ENCODE data around the gene MIPOL1. TPM values are rescaled to one million over a fixed set of nuclear protein-coding genes. Genes with fewer than 3 reads are reported as not detected.
"Not testable (repeated sequence)": the region's sequence is repeated elsewhere in the genome, so short reads cannot be mapped to it uniquely, and the experiment has no call there.

The MIPOL1 gene
- total RNA-seq, 2 donors from 2014 or later = 0.67 to 1.5 TPM

GRCh38 chr14:37327933-37328332, 130.2 kb downstream of the MIPOL1 start:
- H3K4me1 Mint-ChIP-seq; H3K27me3 Mint-ChIP-seq; H3K9me3 Mint-ChIP-seq; ATAC-seq (replicated peaks); H3K36me3 Mint-ChIP-seq (ENCODE audit: low read depth); H3K4me3 Mint-ChIP-seq; H3K27ac Mint-ChIP-seq: not testable (repeated sequence)

- Mint-ChIP-seq H3K27ac (no peak overlapping the region), H3K27me3 (no peaks in the 10 kb centered on the region), H3K36me3 (ENCODE audit: low read depth) (no peaks in the 10 kb centered on the region), H3K9me3 (peaks cover 3% of the 10 kb centered on the region), H3K4me1 (no peaks in the 10 kb centered on the region), H3K4me3 (no peak overlapping the region)
- no peak for ATAC-seq (replicated peaks)
These were observed 130.9 kb downstream of the MIPOL1 start for GRCh38 chr14:37328673-37329072.

- ATAC-seq (replicated peaks) = no peak
- Mint-ChIP-seq H3K27me3 (no peaks in the 10 kb centered on the region), H3K27ac (no peak overlapping the region), H3K36me3 (ENCODE audit: low read depth) (no peaks in the 10 kb centered on the region), H3K4me1 (no peaks in the 10 kb centered on the region), H3K9me3 (peaks cover 3% of the 10 kb centered on the region), H3K4me3 (no peak overlapping the region)
These were observed 131.7 kb downstream of the MIPOL1 start for GRCh38 chr14:37329189-37330001.

- no peak for ATAC-seq (replicated peaks)
- no peak overlapping the region for H3K27ac Mint-ChIP-seq
- H3K4me3 Mint-ChIP-seq = no peak overlapping the region
- no peaks in the 10 kb centered on the region for H3K36me3 Mint-ChIP-seq (ENCODE audit: low read depth)
- no peaks in the 10 kb centered on the region for H3K4me1 Mint-ChIP-seq
- no peaks in the 10 kb centered on the region for H3K9me3 Mint-ChIP-seq
- no peaks in the 10 kb centered on the region for H3K27me3 Mint-ChIP-seq
These were observed 133.2 kb downstream of the MIPOL1 start for GRCh38 chr14:37330910-37331309.

- Mint-ChIP-seq H3K36me3 (ENCODE audit: low read depth) (no peaks in the 10 kb centered on the region), H3K27me3 (no peaks in the 10 kb centered on the region), H3K27ac (no peak overlapping the region), H3K4me3 (no peak overlapping the region), H3K4me1 (no peaks in the 10 kb centered on the region), H3K9me3 (no peaks in the 10 kb centered on the region)
- no peak for ATAC-seq (replicated peaks)
These were observed 142.6 kb downstream of the MIPOL1 start for GRCh38 chr14:37340353-37340752.

GRCh38 chr14:37343307-37344094, 145.8 kb downstream of the MIPOL1 start:
- no peaks in the 10 kb centered on the region for H3K36me3 Mint-ChIP-seq (ENCODE audit: low read depth)
- H3K27me3 Mint-ChIP-seq = no peaks in the 10 kb centered on the region
- no peak overlapping the region for H3K4me3 Mint-ChIP-seq
- no peaks in the 10 kb centered on the region for H3K4me1 Mint-ChIP-seq
- H3K9me3 Mint-ChIP-seq = peaks cover 7% of the 10 kb centered on the region
- no peak overlapping the region for H3K27ac Mint-ChIP-seq
- ATAC-seq (replicated peaks) = no peak

GRCh38 chr14:37363661-37364060, 165.9 kb downstream of the MIPOL1 start:
- H3K4me3 Mint-ChIP-seq = no peak overlapping the region
- H3K9me3 Mint-ChIP-seq = peaks cover 34% of the 10 kb centered on the region
- no peaks in the 10 kb centered on the region for H3K27me3 Mint-ChIP-seq
- H3K27ac Mint-ChIP-seq = no peak overlapping the region
- no peaks in the 10 kb centered on the region for H3K4me1 Mint-ChIP-seq
- no peak for ATAC-seq (replicated peaks)
- H3K36me3 Mint-ChIP-seq (ENCODE audit: low read depth) = no peaks in the 10 kb centered on the region

- no peak for ATAC-seq (replicated peaks)
- peaks cover 14% of the 10 kb centered on the region for H3K9me3 Mint-ChIP-seq
- H3K27ac Mint-ChIP-seq = no peak overlapping the region
- no peaks in the 10 kb centered on the region for H3K4me1 Mint-ChIP-seq
- no peak overlapping the region for H3K4me3 Mint-ChIP-seq
- no peaks in the 10 kb centered on the region for H3K27me3 Mint-ChIP-seq
- no peaks in the 10 kb centered on the region for H3K36me3 Mint-ChIP-seq (ENCODE audit: low read depth)
These were observed 171.7 kb downstream of the MIPOL1 start for GRCh38 chr14:37369425-37369824.

GRCh38 chr14:37375566-37375965, 177.8 kb downstream of the MIPOL1 start:
- no peaks in the 10 kb centered on the region for H3K4me1 Mint-ChIP-seq
- no peak for ATAC-seq (replicated peaks)
- peaks cover 3% of the 10 kb centered on the region for H3K9me3 Mint-ChIP-seq
- H3K4me3 Mint-ChIP-seq = no peak overlapping the region
- H3K36me3 Mint-ChIP-seq (ENCODE audit: low read depth) = no peaks in the 10 kb centered on the region
- H3K27ac Mint-ChIP-seq = no peak overlapping the region
- H3K27me3 Mint-ChIP-seq = no peaks in the 10 kb centered on the region

GRCh38 chr14:37376944-37377609, 179.3 kb downstream of the MIPOL1 start:
- Mint-ChIP-seq H3K4me1 (no peaks in the 10 kb centered on the region), H3K27ac (no peak overlapping the region), H3K27me3 (no peaks in the 10 kb centered on the region), H3K4me3 (no peak overlapping the region), H3K36me3 (ENCODE audit: low read depth) (no peaks in the 10 kb centered on the region), H3K9me3 (peaks cover 3% of the 10 kb centered on the region)
- ATAC-seq (replicated peaks) = no peak

GRCh38 chr14:37384870-37385596, 187.3 kb downstream of the MIPOL1 start:
- H3K4me3 Mint-ChIP-seq = no peak overlapping the region
- no peaks in the 10 kb centered on the region for H3K4me1 Mint-ChIP-seq
- no peak overlapping the region for H3K27ac Mint-ChIP-seq
- peaks cover 8% of the 10 kb centered on the region for H3K9me3 Mint-ChIP-seq
- no peaks in the 10 kb centered on the region for H3K27me3 Mint-ChIP-seq
- H3K36me3 Mint-ChIP-seq (ENCODE audit: low read depth) = no peaks in the 10 kb centered on the region
- no peak for ATAC-seq (replicated peaks)

- H3K9me3 Mint-ChIP-seq = peaks cover 29% of the 10 kb centered on the region
- not testable (repeated sequence) for H3K27me3 Mint-ChIP-seq; ATAC-seq (replicated peaks); H3K4me3 Mint-ChIP-seq; H3K4me1 Mint-ChIP-seq; H3K36me3 Mint-ChIP-seq (ENCODE audit: low read depth); H3K27ac Mint-ChIP-seq
These were observed 199.6 kb downstream of the MIPOL1 start for GRCh38 chr14:37397157-37397940.

GRCh38 chr14:37397941-37398215, 200.1 kb downstream of the MIPOL1 start:
- Mint-ChIP-seq H3K27ac (no peak overlapping the region), H3K4me1 (no peaks in the 10 kb centered on the region), H3K27me3 (no peaks in the 10 kb centered on the region), H3K9me3 (peaks cover 29% of the 10 kb centered on the region), H3K4me3 (no peak overlapping the region), H3K36me3 (ENCODE audit: low read depth) (no peaks in the 10 kb centered on the region)
- no peak for ATAC-seq (replicated peaks)

- peaks cover 29% of the 10 kb centered on the region for H3K9me3 Mint-ChIP-seq
- H3K4me3 Mint-ChIP-seq = no peak overlapping the region
- no peak overlapping the region for H3K27ac Mint-ChIP-seq
- H3K36me3 Mint-ChIP-seq (ENCODE audit: low read depth) = no peaks in the 10 kb centered on the region
- H3K27me3 Mint-ChIP-seq = no peaks in the 10 kb centered on the region
- no peak for ATAC-seq (replicated peaks)
- H3K4me1 Mint-ChIP-seq = no peaks in the 10 kb centered on the region
These were observed 201.8 kb downstream of the MIPOL1 start for GRCh38 chr14:37399517-37399916.
